GM19463 (cell line): ENCODE results near the gene SETD5.
A peak's percentile ranks its signal among the peaks of the same experiment; 100 is the strongest.

ENCODE experiments used
- ATAC-seq: cut with Tn5 transposase; IDR thresholded peaks from one replicate; pipeline ENCODE4 v1.9.1; 2021; ENCODE audit warnings: mild to moderate bottlenecking, moderate library complexity; ENCODE audit not compliant: unreplicated experiment

Gene SETD5, protein sequence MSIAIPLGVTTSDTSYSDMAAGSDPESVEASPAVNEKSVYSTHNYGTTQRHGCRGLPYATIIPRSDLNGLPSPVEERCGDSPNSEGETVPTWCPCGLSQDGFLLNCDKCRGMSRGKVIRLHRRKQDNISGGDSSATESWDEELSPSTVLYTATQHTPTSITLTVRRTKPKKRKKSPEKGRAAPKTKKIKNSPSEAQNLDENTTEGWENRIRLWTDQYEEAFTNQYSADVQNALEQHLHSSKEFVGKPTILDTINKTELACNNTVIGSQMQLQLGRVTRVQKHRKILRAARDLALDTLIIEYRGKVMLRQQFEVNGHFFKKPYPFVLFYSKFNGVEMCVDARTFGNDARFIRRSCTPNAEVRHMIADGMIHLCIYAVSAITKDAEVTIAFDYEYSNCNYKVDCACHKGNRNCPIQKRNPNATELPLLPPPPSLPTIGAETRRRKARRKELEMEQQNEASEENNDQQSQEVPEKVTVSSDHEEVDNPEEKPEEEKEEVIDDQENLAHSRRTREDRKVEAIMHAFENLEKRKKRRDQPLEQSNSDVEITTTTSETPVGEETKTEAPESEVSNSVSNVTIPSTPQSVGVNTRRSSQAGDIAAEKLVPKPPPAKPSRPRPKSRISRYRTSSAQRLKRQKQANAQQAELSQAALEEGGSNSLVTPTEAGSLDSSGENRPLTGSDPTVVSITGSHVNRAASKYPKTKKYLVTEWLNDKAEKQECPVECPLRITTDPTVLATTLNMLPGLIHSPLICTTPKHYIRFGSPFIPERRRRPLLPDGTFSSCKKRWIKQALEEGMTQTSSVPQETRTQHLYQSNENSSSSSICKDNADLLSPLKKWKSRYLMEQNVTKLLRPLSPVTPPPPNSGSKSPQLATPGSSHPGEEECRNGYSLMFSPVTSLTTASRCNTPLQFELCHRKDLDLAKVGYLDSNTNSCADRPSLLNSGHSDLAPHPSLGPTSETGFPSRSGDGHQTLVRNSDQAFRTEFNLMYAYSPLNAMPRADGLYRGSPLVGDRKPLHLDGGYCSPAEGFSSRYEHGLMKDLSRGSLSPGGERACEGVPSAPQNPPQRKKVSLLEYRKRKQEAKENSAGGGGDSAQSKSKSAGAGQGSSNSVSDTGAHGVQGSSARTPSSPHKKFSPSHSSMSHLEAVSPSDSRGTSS (N-terminal part only)

DNA sequence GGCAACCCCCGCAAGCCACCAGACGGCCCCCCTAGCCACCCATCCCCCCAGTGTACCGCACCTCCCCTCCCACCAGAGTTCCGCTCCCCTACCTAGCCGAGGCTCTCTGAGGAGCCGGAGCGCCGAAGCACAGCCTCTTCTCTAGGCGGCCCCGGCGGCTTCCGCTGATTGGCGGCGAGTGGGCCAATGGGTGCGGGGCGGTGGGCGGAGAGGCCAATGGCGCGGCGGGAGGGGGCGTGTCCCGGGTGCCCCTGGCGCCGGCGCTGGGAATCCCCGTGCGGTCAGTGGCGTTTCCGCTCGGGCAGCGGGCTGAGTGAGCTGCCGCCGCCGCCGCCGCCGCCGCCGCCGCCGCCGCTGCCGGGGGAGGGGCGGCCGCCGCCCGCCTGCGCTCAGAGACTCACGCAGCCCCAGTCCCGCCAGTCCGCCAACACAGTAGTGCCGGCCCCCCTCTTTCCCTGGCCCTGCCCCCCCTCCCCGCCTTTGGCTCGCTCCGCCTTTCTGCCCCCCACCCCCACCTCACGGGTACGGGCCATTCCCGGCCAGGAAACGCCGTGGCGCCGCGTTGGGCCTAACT lies at the start of gene SETD5:
Gene SETD5 (plus strand): TSS at position 284 of the 574 bp plus-strand sequence. CDS start 31,324 bp downstream, outside the sequence.
- ATAC-seq = peak; percentile 44

DNA sequence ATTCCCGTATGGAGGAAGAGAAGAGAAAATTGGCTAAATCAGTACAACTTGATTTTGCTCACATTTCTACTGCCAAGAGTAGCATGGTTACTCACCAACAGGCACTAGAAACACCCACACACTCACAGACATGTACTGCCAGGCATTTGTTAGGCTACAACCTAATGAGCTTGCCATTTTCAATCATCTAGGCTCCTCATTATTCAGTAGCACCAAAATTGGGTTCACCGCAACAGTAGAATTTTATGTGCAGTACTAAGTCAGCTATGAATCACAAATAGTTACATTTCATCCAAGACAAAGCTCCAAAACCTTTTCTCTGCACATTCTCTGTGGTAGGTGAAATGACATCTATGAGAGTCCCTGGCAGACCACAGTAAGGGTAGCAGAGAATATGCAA lies 49.5 kb upstream of the SETD5 start:
- ATAC-seq = no peak

DNA sequence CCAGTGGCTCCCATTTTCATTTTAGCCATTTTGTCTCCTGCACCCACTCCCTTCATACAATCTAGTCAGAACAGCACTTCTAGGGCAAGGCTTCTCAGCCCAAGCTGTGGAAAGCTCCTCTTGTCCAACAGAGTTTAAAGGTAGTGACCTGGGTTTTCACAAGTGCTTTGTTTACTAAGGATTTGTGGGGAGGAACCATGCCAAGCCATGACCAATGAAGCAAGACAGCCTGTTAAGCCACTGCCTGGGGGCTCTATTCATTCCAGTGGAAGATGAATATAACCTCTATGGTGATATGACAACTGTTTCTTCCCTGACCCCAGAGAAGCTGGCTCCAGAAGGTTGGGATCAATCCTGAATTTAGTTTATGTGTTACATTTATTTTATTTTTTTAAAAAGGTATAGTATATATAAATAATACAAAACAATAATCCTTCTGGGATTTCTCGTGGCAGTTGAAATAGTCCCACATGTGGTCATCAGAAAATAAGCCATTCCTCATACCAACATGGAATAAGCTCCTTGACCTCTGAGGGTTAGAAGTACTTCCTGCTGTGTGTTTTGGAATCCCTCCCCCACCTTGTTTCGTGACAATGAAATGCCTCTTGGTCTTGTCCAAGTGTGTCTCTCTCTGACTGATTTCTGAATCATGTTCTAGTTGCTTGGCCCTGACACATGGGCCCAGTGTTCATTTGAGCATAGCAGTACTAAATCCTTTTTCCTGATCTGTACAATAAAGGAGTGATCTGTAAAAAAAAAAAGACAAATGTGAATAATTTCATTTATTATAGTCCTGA lies 47.9 kb upstream of the SETD5 start:
- ATAC-seq = no peak

DNA sequence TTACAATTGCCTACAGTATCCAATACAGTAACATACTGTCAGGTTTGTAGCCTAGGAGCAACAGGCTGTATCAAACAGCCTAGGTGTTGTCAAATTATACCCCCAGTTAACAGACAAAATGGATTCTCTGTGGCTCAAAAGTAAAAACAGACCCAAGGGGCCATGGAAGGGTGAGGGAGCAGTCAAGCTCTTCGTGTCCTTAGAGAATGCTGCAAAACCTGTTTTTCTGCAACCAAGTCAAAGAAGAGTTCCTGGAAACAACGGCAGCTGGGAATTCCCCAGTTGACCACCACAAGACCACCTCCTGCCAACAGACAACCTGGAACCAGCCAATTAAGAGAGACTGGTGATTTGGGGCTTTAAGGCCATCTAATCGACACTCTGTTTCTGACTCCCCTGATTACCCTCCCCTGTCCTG lies 45.7 kb upstream of the SETD5 start:
- ATAC-seq = no peak

DNA sequence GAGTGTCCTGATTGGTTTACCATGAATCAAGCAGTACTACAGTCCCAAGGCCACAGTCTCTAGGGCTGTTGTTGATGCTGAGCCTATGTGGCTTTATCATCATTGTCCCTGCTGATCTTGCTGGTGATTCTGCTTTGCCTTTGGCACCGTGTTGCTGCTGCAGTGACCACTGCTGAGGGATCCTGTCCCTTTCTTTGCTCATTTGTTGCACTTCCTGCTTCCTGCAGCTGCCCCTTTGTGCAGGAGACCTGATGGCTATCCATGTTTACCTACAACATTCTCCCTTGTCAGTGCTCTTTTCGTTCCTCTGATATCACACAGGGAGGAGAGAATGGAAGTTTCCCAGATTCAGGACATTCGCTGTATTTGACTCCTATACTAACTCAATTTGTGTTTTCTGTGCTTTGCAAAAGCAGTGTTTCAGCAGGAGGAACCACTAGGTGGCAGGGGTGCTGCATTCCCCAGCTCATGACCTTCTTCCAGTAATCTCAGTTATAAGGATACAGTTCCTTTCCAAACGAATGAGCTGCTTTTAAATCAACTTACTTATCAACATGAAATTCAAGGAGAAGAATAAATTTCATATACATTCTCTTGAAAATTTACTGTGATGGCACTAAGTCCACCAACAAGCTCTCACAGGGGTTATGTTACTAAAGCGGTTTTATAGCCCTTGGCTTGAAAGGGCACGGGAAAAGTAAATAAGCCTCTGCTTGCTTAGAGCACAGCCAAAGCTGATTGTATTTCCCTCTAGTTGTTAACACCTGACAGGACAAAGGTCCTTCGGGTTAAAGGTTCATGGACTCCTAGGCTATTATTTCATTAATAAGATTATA lies 44.3 kb upstream of the SETD5 start:
- peak; percentile 71 for ATAC-seq

DNA sequence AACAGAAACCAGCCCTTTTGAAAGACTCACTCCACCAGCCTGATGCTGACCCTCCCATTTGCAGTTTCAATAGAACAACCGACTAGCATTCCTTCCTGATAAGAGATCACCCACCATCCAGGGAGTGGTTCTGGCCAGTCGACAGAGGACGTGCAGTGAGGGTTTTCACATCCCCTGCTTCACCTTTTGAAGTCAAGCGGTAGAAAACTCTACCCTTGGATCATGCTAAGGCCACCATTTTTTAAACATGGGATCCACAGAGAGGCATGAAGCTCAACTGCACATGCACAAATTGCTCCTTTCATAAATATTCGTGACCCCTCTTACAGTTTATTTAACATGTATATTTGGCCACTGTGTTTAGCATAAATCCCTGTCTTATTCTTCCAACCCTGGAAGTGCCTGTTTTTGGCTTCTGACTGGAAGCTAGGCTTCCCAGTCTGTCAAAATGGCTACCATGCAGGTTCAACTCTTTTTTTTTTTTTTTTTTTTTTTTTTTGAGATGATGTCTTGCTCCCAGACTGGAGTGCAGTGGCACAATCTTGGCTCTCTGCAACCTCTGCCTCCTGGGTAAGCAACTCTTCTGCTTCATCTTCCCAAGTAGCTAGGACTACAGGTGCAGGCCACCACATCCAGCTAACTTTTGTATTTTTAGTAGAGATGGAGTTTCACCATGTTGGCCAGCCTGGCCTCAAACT lies 35.6 kb upstream of the SETD5 start:
- ATAC-seq = no peak

DNA sequence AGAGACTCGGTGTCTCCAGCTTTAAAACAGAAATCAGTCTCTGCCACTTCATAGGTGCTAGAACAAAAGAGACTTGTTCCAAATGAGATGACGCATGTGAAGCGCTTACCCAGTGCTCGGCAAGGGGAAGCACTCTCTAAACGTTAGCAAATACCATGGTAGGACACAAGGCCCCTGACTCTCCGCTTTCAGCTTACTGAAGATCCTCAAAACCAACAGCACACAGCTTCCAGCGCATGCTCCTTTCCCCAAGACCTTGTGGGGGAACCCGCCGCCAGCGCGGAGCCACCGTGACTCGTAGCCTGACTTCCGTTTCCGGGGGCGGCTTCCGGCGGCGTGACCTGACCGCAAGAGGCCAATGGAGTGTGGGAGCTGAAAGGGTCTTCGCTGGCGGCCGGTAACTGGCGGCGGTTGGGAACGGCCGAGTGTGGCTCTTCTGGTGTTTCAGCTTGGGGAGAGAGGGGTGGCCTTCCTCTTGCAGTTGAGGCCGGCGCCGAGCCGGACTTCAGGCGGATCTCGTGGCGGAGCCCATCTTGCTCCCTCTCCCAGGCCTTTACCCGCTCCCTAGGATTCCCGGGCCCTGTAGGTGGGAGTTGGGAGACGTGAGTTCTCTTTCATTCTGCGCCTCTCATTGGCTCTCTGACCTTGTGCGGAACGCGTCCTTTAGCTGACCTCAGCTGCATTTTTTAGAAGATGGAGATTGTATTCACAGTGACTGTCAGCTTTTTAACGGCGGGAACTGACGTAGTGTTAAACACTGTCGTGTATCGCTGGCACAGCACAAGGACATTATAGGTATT lies 34.5 kb upstream of the SETD5 start, which contains the start of gene THUMPD3:
Gene THUMPD3 (plus strand): TSS at position 324 of the 800 bp plus-strand sequence. CDS start 2,015 bp downstream, outside the sequence.
- ATAC-seq = peak; percentile 99

DNA sequence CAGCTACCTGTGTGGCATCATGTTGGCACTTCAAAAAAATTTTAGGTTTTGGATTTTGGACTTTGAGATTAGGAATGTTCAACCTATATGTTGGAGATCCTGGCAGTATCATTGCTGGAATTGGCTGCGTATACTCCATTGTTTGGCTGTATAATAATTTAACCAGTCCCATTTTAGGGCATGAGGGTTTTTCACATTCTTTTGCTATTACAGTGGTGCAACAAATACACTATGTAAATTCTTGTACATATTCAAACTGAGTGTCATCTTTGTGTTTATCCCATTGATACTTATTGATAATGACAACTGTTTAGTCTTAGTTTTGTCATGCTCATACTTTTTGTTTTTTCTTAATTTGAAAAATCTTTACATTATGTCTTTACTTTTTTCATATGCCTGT lies 27.9 kb upstream of the SETD5 start:
- ATAC-seq = no peak

DNA sequence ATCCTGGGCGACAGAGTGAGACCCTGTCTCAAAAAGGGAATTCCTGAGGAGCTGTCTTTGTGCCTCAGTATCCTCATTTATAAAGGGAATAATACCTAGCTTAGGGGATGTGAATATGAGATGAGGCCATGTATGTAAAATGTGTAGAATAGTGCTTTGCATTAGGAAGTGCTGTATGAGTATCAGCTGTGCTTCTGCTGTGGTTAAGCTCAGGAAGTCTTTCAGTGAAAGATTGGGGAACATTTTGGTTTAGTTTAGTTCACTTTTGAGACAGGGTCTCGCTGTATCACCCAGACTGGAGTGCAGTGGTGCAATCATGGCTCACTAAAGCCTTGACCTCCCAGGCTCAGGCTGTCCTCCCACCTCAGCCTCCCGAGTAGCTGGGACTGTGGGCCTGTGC lies 23.9 kb upstream of the SETD5 start:
- ATAC-seq = no peak

DNA sequence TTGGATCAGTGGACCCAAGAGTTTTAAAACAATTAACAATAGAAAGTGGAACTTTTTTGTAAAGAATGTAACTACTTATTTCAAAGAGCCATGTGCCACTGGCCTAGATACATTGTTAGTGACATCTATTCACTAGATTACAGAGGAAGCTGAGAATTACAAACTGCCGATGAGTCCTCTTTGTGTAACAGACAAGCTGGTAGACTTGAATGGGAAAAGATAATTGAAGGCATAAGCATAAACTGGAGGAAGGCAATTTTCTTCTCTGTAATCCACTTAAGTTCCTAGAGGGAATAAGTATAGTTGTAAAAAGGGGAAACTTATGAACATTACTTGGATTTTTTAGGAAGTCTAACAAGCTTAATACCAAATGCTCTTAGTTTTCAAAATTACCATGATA lies 19.4 kb upstream of the SETD5 start:
- ATAC-seq = no peak

DNA sequence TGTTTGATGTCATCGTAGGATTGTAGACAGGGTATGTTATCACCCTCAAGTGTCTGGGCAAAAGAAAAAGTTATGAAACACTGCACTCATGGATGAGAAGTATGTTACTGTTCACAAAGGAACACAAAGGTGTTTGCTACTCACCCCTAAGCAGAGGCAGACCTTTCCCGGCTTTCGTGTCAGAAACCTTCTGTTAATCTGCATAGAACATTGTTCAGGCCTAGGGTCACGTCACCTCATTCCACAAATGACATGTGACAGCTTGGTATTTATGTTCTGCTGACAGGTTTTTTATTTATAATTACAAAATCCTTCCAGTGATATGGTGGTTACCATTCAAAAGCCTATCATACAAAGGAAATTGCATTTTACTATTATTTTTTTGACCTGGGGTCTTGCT lies 18.1 kb upstream of the SETD5 start:
- no peak for ATAC-seq

DNA sequence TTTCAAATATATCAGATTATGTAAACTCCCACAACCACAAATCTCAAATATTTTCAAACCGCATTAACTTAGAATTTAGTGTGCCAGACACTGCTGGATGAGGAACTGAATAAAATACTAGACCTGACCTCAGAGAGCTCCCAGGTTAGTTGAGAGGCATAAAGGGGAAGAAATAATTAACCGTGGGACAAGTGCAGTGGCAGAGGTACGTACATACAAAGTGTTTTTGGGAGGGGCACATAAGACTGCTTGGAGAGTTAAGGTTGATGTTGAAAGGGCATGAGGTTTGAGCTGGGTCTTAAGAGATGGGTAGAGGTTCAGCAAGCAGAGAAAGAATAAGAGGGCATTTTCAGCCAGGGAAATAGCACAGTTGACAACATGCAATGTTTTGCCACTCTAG lies 17.4 kb upstream of the SETD5 start:
- no peak for ATAC-seq

DNA sequence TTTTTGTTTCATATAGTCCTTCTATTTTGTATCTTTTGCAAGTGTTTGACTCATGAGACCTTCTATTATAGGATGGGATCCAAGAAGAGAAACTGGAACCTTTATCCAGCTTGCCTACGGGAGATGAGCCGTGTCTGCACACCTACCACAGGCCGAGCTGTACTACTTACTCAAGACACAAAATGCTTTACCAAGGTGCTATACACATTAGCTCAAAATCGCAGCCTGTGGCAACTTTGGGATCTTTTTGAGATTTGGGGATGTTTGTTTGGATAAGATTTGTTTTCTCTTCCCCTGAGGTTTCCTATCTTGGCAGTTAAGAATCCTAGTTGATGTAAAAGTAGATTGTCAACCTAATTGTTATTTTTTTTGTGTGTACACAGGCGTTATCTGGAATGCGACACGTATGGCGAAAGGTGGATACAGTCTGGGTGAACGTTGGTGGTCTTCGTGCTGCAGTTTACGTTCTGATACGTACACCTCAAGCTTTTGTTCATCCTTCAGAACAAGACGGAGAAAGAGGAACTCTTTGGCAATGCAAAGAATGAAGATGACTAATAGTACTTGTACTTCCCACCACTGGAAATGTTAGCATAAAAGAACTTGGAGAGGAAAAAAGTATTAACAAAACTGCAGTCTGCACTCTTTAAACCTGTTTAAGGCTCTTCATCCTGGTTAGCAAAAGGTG lies 13.1 kb upstream of the SETD5 start:
- no peak for ATAC-seq

DNA sequence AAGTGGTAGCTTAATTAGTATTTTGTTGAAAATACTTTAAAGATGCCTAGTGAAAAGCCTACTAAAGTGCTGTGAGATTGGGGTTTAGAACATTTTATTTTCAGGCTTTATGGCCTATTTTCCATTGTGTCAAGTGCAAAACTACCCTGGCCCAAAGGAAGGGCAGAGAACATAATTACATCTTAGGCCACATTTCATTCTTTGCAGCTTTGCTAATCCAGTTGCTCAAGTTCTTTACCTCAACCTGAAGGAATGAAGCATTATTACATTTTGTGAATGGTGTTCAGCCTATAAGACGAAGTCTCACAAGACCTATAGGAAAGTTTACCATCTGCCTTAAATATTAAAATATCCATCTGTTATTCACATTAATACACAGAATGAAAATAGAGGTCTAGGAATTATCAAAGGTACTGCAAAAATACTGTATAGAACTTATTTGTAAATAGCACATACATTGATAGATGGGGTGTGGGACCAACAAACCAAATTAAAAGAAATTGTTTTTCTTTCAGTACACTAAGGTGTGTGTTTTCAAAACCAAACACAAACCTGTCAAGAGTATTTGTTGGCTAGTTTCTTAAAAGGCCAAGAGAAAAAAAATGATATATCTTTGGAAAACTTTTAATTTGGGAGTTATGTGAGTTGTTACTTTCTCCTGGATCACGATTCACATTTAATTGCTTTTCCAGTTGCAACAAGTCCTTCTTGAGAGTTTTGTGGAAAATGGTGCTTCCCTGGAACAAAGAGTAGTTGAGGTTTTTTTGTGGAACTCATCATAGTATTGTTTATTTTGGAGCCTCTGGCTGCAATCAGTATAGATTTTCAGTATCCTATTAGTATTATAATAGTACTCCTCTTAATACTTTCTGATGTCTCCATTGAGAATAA lies 12.0 kb upstream of the SETD5 start:
- ATAC-seq = no peak

DNA sequence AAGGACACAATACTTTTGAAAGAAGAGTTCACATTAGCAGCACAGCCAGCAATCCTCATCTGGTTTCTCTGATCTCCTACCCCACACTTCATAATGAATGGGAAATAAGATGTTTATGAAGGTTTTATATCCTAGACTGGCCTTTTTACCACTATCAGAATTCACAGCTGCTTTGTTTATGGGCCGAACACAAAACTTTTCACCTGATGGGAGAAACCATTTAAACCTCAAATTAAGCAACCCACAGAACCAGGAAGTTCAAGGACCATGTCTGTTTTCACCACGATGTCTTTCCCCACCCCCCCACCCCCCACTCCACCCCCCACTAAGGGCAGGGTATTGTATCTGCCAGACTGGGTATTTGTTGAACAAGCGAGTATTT lies 11.3 kb upstream of the SETD5 start:
- ATAC-seq = no peak
